ENCODE results near the gene XPO4.

DNA sequence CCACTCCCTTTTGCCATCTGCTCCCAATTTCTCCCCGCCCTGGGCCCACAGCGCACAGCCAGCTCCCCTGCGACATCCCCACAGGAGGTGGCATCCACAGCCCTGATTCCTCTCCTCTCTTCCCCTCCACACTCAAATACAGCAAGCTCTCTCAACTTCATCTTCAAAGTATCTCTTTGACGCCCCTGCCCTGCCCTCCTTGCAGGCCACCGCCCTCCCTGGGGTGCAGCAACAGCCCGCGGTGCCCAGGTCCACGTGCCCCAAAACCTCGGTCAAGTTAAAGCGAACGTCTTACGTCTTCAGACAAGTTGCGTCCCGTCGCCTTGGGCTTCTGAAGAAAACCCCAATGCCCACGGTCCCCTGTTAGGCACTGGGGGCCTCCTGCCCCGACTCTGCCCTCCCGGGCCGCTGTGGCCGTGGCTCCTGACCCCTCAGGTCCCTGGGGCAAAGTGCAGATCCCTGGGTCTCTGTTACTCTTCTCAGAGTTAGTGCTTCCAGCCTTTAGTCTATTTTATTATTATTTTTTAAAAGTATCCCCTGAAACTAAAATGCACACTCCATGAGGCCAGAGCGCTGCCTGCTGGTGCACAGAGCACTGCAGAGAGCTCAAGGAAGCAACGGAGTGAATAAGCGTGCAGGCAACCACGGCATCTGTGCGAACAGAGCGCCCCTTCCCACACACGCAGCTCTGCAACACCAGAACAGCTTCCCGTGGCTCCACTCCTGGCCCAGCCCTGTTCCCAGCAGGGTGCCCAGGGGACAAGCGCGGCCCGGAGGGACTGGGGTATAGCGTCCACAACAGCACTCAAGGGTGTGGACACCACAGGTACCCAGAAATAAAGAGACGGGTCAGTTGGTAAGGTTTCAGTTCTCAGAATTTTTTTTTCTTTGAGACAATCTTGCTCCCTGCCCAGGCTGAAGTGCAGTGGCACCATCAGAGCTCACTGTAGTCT lies 172.6 kb downstream of the XPO4 start:
- TF ChIP-seq, protein P1, sequence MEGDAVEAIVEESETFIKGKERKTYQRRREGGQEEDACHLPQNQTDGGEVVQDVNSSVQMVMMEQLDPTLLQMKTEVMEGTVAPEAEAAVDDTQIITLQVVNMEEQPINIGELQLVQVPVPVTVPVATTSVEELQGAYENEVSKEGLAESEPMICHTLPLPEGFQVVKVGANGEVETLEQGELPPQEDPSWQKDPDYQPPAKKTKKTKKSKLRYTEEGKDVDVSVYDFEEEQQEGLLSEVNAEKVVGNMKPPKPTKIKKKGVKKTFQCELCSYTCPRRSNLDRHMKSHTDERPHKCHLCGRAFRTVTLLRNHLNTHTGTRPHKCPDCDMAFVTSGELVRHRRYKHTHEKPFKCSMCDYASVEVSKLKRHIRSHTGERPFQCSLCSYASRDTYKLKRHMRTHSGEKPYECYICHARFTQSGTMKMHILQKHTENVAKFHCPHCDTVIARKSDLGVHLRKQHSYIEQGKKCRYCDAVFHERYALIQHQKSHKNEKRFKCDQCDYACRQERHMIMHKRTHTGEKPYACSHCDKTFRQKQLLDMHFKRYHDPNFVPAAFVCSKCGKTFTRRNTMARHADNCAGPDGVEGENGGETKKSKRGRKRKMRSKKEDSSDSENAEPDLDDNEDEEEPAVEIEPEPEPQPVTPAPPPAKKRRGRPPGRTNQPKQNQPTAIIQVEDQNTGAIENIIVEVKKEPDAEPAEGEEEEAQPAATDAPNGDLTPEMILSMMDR (IDR thresholded peaks at IDR 0.05; ENCODE audit: extremely low read depth in 1 of 2, insufficient read depth in 1 of 2, low read depth in 1 of 2, low read length in 2 of 2), result no peak
- TF ChIP-seq GATA2 (IDR thresholded peaks at IDR 0.05; ENCODE audit: insufficient read depth, insufficient read length, low read depth, low read length) (no peak), MYC (IDR thresholded peaks at IDR 0.05; ENCODE audit: low read depth, low read length) (no peak), POLR2A (IDR thresholded peaks at IDR 0.05; ENCODE audit: low read depth, low read length) (no peak), EZH2 (IDR thresholded peaks at IDR 0.05; ENCODE audit: borderline replicate concordance, low read depth, low read length, severe bottlenecking) (no peak)

All from endothelial cell of umbilical vein (primary cell).